ENCODE measurements around the gene CTTN.

Gene CTTN

DNA sequence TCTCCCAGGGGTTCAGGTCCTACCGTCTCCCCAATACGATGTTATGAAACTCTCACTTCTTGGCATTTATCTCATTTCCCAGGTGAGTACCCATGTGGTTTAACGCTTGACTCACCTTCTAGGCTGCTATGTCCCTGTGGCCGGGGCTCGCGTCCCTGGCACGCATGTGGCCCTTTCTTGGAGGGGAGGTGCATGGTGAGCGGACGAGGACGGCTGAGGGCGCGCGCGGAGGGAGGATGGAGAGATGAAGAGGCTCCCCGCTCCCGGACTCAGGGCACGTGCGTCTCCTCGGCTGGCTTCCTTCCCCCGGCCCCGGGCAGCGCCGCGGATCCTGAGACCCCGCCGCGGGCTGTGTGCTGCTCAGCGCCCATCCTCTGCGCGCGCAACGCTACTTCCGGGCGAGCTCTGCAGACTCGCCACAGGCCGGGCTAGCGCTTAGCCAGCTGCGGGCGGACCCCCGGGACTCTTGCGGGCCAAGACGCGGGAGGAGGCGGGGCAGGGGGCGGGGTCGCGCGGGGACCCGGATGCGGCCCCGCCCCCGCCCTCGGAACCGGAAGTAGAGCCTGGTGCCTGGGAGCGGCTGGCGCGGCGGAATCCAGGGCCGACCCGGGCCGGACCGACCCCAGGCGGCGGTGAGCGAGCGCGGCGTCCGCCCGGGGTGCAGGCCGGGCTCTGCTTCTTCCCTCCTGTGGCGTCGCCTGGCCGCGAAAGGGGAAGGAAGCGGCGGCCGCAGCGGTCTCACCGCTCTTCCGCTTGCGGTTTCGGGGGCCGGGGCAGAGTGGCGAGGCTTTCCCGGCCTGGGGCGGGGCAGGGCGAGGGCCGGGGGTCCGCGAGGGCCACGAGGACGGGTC, at the start of gene CTTN:
Gene CTTN (plus strand): TSS at position 547 of the 851 bp plus-strand sequence. CDS start 8,769 bp downstream, outside the sequence.
- DNase-seq (ENCODE audit: low read depth), result peak; percentile 43

DNA sequence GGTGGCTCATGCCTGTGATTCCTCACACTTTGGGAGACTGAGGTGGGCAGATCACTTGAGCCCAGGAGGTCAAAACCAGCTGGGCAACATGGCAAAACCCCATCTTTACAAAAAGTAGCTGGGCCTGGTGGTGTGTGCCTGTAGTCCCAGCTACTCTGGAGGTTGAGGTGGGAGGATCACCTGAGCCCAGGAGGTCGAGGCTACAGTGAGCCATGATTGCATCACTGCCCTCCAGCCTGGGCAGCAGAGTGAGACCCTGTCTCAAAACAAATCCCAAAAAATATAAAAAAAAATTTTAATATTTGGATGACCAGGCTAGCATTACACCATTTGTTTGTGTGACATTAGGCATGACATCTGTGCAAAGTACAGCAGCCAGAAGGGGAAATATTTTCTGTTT, 49.7 kb upstream of the CTTN start:
- no peak for DNase-seq (ENCODE audit: low read depth)

DNA sequence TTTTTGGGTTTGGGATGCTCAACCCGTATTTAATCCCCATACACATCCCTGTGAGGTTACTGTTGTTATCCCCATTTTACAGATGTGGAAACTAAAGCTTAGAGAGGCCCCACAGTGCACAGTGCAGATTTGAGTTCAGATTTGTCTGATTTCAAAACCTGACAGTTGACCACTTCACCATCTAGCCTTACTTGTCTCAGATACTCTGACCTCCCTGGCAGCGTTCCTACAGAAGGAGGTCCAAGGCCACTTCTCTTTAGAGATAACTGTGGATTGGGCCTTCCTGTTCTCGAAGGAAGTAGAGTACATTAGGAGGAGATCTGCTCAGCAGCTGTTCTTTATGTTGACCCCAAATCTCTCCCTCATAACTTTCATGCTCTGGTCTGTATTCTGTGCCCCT, 46.7 kb upstream of the CTTN start:
- DNase-seq (ENCODE audit: low read depth), result no peak

DNA sequence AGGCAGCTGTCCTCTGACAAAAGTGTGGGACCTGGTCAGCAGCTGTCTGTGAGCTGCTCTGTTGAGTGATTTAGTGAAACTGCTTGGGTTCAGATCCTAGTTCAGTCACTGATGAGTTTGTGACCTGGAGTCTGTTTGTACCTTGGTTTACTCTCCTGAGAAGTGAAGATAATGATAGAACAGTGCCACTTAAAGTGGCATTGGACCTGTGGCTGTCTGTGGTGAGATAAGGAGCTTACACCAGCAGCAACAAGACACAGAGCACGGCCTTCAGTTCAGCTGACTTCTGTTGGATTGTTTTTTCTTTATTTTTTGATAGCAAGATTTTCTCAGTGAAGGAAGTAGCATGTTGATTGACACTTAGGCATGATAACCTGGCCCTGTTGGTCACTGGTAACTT, 46.2 kb upstream of the CTTN start:
- DNase-seq (ENCODE audit: low read depth), result no peak

DNA sequence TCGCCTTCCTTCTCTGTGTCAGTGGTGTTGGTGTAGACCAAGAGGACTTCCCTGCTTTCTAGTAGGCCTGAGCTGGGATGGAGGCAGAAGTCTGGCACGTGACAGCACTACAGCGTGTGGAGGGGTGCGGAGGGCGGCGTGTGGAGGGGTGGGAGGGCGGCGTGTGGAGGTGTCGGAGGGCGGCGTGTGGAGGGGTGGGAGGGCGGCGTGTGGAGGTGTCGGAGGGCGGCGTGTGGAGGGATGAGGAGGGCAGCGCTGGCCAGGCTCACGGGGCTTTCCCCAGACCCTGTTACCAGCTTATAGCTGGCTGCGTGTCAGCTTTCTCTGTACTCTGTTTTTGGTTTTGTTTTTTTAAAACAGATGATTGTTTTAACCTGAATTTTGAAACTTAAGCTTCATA, 45.7 kb upstream of the CTTN start:
- DNase-seq (ENCODE audit: low read depth), result no peak

DNA sequence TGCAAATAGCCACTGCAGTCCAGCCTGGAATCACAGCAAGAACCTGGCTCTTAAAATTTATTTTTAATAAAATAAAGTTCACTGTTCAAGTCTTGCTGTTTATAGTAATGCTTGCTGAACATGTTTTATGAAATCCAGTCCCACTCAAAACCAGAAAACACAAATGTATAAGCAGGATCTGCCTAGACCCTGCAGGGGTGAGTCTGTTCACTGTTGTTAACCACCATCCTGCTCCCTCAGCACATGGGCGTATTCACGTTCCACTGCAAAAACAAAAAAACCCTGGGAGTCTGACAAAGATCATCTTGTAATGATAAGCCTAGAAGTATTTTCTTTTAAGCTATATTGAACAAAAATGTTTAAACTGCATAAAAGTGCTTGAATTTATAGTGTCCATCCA, 45.0 kb upstream of the CTTN start:
- no peak for DNase-seq (ENCODE audit: low read depth)

DNA sequence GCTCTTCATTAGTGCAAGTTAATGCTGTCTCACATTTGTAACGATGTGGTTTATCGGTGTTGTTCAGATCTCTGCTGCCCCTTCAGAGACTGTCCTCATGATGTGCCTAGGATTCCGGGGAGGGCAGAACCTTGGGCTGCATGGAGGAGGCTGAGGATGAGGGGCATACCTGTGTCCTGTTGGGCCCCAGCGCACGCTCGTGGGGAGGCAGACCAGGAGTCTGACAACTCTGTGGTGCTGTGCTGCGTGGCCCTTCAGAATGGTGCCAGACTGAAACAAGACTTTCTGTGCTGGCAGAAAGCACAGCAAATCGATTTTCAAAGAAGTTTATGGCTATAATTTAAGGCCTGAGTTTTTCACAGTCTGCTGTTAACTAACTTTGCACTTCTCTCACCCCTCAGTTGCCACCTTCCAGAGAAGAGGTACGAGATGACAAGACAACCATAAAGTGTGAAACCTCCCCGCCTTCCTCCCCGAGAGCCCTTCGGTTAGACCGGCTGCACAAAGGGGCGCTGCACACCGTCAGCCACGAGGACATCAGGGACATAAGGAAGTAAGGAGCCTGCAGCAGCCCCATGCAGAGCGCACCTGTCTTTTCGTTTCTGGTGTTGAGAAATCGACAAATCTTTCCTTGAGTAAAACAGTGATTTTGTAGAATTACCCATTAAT, 44.3 kb upstream of the CTTN start:
- no peak for DNase-seq (ENCODE audit: low read depth)

DNA sequence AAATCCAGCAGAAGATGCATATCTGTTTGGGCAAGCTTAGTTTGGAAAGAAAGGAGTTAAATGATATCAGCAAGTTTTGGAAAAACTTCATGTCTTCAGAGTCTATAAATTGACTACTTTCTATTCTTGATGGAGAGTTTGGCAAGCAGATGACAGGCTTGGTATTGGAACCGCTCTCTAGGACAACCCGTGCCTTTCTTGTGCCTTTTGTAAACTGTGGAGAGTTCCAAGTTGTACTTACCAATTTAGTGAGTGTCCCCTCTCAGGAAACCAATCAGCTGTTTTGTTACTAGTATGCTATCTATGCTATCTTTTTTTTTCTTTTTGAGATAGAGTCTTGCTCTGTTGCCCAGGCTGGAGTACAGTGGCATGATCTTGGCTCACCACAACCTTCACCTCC, 43.7 kb upstream of the CTTN start:
- DNase-seq (ENCODE audit: low read depth), result no peak

DNA sequence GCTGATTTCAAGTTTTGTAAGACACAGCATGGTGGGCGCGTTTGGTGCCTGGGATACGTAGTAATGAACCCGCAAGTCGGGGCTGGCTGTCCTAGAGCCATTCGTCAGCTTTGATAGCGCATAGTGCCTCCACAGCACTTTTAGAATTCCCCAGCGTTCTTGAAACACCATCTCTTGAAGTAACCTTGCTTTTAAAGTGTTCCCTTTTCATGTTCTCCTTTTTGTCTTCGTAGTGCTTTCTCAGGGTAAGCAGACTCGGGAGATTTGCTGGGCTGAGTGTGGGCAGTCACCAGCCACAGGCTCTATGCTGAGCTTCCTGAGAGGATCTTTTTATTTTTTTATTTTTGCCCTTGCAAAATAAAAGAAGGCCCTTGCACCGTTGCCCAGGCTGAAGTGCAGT, 39.6 kb upstream of the CTTN start:
- DNase-seq (ENCODE audit: low read depth), result no peak

DNA sequence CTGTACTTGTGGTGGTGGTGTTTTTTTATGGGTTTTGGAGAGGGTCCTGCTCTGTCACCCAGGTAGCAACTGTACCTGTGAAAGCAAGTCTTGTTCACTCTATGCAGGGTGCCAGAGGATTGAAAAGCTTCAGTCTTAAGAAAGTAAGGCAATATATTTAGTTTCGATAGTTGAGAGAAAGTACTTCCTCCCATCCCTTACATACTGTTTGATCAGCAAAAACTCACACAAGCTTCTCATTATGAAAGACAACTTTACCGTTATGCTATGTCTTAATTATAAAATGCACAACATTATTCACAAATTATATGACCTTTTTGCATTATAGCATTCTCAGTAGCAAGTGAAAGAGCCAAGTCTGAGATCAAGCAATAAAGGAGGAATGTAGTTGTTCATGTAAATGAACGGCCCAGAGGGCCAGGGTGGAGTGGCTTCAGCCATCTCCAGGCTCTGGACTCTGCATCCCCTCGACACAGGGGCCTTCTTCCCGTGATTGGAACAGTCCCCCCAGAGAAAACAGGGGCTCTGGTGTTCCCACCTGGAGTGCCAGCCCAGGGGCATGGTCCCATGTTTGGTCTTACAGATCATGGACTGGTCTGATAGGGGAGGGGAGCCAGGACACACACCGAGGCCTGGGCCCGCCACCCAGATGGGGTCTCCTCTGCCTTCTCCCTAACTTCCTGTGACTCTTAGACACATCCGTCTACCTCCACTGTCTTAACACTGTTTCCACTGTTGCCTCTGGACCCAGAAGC, 38.7 kb upstream of the CTTN start:
- no peak for DNase-seq (ENCODE audit: low read depth)

DNA sequence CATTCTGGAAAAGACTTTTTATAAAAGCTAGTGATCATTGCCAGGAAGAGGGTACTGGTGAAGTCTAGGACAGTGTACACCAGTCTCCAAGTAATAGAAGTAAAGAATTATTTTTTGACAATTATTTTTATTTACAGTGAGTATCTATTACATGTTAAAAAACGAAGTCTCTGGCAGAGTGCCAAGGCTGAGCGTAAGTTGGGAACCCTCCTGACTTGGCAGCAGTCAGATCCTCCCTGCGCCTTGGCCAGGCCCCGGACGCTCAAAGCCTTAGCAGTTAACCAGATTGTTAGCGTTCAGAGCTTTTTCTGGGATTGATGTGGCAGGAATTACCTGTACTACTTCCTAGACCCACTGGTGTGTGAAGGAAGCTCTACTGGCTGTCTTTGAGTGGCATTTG, 38.1 kb upstream of the CTTN start:
- no peak for DNase-seq (ENCODE audit: low read depth)

DNA sequence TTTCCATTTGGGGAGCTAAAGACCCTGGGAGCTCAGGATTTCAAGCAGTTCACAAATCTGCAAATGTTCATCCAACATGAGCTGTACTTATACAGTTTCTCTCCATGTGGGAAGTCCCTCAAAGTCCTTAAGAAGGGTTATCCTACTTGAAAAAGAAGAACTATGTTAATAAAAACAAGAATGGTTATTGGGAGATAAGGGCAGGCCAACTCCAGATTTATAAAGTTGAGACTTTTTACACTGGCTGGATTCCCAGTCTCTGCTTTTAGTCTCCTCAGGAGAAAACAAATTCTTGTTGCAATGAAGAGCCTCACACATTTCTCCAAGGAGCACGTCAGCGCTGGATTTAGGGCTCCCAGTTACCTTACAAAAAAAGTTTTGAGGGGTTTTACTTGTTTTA, 34.2 kb upstream of the CTTN start:
- no peak for DNase-seq (ENCODE audit: low read depth)

DNA sequence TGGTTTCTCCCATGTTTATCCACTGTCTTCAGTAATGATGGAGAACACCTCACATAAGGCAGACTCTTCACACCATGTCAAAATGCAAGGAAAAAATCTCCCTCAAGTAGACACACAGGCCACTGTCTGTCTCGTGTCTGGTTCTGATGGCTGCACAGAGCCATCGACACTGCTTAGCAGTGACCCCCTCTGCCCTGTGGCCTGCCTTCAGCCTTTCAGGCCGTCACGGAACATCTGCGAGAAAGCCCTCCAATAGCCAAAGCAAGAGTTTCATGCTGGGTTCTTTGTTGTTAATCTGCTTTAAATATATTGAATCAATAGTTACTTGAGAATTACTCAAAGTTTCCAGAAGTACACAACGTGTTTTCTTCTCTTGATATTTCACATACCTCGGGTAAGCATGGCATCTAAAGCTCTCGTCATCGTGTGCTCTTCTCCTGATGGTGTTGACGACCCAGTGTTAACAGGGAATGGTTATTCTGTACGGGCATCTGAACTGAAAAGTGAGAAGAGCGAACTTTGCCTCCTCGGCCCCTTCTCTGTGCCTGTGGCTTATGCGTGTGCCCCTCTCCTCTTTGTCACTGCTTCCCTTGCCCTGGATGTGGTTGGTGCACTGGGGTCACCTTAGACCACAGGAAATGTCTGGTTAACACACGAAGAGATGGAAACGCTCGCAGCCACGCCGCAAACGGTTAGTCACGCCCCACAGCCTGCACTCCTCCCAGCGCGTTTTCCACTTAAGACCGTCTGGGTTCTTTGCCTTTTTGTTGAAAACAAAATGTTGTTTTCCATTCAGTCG, 33.4 kb upstream of the CTTN start:
- peak; percentile 56 for DNase-seq (ENCODE audit: low read depth)

DNA sequence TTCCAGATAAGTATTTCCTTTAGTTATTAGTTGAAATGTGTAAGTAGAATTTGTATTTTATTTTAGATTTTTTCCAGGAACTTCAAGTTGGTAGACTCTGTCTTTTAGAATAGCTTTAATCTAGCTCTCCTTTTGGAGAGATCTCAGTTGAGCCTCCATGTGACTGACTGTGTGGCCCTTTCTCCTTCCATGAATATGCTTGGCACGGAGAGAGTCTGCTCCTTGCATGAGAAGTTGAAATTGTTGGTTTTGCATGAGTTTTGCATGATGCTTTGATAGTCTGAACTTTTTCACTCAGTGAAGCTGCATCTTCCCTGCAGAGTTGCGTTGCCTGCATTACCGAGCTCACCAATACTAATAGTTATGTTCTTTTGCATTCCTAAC, 32.8 kb upstream of the CTTN start:
- no peak for DNase-seq (ENCODE audit: low read depth)

DNA sequence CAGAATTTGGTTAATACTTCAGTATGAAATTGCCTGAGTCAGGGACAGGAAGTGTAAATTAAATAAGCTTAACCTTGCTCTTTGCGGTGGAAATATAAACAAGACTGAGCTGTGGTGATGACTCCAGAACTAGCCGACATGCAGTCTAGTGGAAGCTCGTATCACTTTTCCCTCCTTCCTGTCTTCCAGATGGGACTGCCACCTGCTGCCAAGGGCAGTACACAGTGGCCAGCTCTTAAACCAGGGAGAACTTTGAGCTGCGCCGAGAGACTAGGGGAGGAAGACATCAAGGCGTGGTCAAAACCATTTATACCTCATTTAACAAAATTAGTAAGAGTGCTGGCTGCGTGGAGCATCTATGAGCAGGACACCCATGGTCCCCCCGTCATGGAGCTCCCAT, 31.3 kb upstream of the CTTN start:
- no peak for DNase-seq (ENCODE audit: low read depth)

DNA sequence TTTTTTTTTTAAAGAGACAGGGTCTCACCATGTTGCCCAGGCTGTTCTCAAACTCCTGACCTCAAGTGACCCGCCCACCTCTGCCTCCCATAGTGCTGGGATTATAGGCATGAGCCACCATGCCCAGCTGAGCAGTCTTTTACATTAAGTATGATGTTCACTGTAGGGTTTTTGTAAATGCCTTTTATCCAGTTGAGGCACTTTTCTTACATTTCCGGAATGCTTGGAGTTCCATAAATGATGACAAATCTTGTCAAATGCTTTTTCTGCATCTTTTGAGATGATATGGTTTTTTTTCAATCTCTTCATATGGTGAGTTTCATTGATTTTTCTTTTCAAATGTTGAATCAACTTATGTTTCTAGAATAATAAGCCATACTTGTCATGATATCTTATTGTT, 29.4 kb upstream of the CTTN start:
- no peak for DNase-seq (ENCODE audit: low read depth)

DNA sequence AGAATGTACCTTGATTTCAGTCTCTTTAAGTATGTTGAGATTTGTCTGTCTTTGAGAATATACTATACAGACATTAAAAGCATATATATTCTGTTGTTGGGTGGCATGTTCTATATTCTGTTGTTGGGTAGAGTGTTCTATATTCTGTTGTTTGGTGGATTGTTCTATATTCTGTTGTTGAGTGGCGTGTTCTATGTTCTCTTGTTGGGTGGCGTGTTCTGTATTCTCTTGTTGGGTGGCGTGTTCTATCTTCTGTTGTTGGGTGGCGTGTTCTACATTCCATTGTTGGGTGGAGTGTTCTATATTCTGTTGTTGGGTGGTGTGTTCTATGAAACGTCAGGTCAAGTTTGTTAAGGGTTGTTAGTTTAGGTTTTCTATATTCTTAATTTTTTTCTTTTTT, 27.1 kb upstream of the CTTN start:
- DNase-seq (ENCODE audit: low read depth), result no peak

DNA sequence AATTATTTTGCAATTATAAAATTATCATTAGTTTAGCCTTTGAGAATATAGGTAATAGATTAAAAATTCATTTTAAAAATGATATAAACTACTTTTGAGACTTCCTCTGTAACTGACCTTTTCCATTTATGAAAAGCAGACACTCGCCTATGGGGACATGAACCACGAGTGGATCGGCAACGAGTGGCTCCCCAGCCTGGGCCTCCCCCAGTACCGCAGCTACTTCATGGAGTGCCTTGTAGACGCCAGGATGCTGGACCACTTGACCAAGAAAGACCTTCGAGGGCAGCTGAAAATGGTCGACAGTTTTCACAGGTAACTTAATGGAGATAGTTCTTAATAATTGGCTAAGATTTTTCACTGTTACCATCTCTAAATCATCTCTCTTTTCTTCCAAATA, 26.3 kb upstream of the CTTN start:
- DNase-seq (ENCODE audit: low read depth), result no peak

DNA sequence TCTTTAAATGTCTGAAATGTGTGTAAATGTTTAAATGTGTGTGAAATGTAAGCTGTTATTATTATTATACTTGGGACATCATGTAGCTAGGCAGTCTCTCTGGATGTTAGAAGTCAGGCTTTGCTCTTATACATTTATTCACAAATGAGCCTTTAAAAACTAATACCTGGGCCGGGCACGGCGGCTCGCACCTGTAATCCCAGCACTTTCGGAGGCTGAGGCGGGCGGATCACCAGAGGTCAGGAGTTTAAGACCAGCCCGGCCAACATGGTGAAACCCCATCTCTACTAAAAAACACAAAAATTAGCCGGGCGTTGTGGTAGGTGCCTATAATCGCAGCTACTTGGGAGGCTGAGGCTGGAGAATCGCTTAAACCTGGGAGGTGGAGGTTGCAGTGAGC, 21.7 kb upstream of the CTTN start:
- no peak for DNase-seq (ENCODE audit: low read depth)

DNA sequence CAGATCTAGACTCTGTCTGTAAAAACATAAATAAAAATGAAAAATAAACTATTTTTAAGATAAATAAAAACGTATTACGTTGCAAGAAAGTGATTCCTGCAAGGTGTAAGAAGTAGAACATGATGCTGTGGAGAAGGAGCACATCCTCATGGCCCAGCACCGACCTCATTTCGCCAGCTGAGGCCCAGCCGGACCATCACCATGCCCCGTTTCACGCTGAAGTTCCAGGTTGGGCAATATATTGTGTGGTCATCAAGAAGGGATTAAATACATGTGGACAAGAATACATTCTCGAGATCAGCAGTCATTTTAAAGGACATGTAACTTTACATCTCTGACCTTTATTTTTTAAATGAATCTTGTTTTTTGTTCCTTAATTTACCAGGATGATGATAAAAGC, 20.7 kb upstream of the CTTN start:
- no peak for DNase-seq (ENCODE audit: low read depth)

DNA sequence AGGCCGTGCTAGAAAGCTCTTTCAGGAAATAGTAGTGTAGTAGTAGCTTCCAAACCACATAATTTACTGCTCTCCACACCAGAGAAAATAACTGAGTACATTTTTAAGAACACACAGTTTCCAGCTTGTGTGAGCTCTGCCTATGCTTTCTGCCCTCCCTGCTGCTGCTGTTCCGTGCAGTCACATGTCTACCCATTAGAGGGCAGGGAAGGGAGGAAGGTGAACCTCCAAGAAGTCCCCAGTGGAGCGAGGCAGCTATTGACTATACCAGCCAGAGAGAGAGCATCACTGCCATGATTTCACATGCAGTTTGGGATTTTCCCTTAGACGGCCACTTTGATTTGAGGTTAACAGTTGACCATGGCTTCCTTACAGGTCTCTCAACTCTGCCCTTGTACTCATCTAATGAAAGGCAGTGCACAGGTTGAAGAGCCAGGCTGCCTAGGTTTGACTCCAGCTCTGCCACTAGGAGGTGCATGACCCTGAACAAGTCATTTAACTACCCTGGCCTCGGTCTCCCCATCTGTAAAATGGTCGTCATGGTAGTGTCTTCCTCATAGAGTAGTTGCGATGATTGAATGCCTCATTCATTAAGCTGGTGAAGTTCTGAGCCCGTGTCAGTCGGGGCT, 19.7 kb upstream of the CTTN start:
- DNase-seq (ENCODE audit: low read depth), result no peak

DNA sequence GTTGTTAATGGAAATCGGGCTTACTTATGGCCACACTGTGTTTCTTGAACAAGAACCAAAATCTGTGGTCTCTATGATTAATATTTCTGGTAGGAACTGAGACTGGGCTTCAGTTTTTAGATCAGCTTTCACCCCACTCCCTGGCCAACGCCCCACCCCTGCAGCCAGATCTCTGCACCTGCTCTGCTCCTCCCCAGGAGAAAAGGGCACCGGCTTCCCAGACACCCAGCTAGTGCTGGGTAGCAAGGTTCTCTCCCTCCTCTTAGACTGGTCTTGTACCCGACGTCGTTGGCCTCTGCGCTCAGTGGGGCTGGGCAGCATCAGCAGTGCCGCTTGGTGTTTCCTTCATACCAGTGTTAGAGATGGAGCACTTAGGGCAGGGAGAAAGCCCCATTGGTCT, 17.0 kb upstream of the CTTN start:
- DNase-seq (ENCODE audit: low read depth), result no peak

Data from stimulated activated CD8-positive, alpha-beta memory T cell treated with anti-CD3 and anti-CD28 coated beads, Interleukin-7, amount 100 ng/mL, for 24 hours (primary cell).